GM12892 (cell line): ENCODE measurements around the gene OR9Q1. TPM values are rescaled to one million over a fixed set of nuclear protein-coding genes. Genes with fewer than 3 reads are reported as not detected.
"Not testable (repeated sequence)": the region's sequence is repeated elsewhere in the genome, so short reads cannot be mapped to it uniquely, and the experiment has no call there.

Source experiments
- DNase-seq: peaks from one replicate; pipeline ENCODE4 v3.0.0; 2011; ENCODE audit not compliant: insufficient read length
- FAIRE-seq: peaks from 2 replicates; lab custom pipeline; 2011; peaks lifted over from hg19 to GRCh38; lab: Jason Lieb, UNC
- POLR2A ChIP-seq: IDR thresholded peaks from 2 replicates; pipeline ENCODE4 v1.6.1; 2011; ENCODE audit warnings: low read depth, low read length, control low read depth
- POLR2AphosphoS5 ChIP-seq: IDR thresholded peaks from 2 replicates; pipeline ENCODE4 v1.6.1; 2011; ENCODE audit warnings: low read depth, low read length, control low read depth
- TAF1 ChIP-seq: IDR thresholded peaks from 2 replicates; pipeline ENCODE4 v1.6.1; 2011; ENCODE audit warnings: low read depth, mild to moderate bottlenecking, control low read depth, low read length, borderline replicate concordance
- polyA plus RNA-seq: library from polyadenylated mRNA; unstranded; fragments of >200 nt; gene quantifications from one replicate; pipeline ENCODE4 v1.2.1, GENCODE V29; 2012; ENCODE audit warnings: missing spikeins, inconsistent platforms; ENCODE audit not compliant: missing spikeins

OR9Q1 gene, protein sequence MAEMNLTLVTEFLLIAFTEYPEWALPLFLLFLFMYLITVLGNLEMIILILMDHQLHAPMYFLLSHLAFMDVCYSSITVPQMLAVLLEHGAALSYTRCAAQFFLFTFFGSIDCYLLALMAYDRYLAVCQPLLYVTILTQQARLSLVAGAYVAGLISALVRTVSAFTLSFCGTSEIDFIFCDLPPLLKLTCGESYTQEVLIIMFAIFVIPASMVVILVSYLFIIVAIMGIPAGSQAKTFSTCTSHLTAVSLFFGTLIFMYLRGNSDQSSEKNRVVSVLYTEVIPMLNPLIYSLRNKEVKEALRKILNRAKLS
- not detected for polyA plus RNA-seq

DNA sequence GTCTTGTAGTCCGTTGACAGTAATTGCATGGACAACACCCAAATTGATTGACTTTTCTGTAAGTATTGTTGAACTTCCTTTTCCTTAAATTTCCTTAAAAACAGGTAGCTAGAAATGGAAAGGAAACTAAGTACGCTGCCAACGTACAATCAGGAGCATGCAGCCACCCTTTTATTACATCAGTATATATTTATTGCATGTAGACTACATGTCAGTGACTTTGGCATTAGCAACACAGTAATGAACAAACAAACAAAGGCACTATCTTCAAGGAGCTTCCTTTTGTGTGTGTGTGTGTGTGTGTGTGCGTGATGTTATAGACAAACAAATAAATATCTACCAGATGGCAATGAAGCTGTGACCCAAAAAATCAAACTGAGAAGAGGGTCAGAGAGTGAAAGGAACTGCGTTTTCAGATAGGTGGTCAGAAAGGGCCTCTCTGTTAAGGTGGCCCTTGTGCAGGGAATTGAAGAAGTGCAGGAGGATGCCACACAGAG lies at the start of gene OR9Q1:
OR9Q1 (plus strand) TSS at position 447 of the 497 bp plus-strand sequence. CDS start 155,564 bp downstream, outside the sequence.
- TF ChIP-seq POLR2AphosphoS5 (no peak), POLR2A (no peak), TAF1 (no peak)
- DNase-seq (no peak), FAIRE-seq (no peak)

DNA sequence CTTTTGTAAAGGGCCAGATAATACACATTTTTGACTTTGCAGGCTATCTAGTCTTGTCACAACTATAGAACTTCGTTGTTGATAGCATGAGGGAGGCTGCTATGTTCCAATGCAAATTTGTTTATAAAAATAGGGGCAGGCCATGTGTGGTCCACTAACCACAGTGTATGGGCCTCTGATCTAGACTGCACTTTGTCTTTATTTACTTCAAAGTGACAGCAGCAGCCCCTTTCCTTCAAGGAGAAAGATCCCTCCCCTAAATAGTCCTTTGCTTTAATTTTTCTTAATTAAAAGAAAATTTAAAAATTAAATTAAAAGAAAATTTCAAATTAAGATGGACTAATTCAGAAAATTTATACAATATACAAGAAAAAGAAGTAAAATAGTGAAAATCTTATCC lies 49.5 kb upstream of the OR9Q1 start:
- FAIRE-seq (no peak), DNase-seq (no peak)
- no peak for TF ChIP-seq POLR2AphosphoS5
- TF ChIP-seq POLR2A: no peak
- TF ChIP-seq TAF1: no peak

DNA sequence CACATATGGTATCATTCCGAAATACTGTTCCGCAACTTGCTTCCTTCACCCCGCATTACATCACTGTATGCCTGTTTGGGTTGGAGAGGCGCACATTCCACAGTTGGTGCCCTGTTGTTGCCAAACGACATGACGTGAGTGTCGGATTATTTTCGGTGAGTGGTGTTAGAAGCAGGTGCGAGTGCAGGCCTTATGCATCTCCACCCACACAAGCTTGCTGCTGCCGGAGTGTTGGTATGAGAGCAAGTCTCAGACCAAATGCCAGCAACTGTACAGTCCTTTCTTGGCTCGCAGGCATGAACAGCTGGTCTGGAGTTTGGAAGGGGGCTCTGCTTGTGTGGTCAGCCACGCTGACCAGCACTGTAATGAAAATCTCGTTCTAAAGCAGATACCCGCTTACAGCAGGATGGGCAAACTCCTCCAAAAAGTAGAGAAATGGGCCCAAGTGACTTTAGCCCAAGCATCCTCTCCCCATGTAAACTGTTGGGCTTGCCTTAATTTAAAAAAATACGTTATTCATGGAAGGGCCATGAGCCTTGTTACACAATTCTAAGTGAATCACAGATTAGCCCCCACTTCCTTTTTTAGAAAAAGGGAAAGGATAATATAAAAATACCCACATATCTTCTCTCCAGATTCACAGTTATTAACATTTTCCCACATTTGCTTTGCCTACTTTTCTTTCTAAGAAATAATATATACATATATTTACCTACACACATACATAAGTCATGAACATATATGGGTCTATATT lies 48.7 kb upstream of the OR9Q1 start:
- FAIRE-seq: peak; percentile 63
- TF ChIP-seq POLR2AphosphoS5: no peak
- TF ChIP-seq TAF1: no peak
- no peak for TF ChIP-seq POLR2A
- DNase-seq: no peak

DNA sequence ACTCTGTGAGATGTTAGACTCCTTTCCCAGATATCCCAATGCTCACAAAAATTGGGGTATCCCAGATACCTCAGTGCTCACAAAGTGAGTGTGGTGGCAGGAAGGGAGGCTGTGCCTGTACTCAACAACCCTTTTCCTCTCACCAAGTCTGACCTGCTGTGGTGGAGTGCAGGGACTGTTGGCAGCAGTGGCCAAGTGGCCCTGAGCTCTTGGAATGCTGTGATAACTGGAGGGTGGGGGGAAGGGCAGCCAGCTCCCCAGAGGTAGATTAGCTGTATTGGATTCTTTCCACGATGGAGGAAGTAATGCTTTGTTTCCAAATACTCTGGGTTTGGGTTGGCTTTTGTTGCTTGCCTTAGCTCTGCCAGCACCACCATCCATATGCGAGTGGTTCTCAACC lies 46.0 kb upstream of the OR9Q1 start:
- no peak for TF ChIP-seq POLR2A
- TF ChIP-seq TAF1: no peak
- no peak for TF ChIP-seq POLR2AphosphoS5
- no peak for FAIRE-seq
- DNase-seq: no peak

DNA sequence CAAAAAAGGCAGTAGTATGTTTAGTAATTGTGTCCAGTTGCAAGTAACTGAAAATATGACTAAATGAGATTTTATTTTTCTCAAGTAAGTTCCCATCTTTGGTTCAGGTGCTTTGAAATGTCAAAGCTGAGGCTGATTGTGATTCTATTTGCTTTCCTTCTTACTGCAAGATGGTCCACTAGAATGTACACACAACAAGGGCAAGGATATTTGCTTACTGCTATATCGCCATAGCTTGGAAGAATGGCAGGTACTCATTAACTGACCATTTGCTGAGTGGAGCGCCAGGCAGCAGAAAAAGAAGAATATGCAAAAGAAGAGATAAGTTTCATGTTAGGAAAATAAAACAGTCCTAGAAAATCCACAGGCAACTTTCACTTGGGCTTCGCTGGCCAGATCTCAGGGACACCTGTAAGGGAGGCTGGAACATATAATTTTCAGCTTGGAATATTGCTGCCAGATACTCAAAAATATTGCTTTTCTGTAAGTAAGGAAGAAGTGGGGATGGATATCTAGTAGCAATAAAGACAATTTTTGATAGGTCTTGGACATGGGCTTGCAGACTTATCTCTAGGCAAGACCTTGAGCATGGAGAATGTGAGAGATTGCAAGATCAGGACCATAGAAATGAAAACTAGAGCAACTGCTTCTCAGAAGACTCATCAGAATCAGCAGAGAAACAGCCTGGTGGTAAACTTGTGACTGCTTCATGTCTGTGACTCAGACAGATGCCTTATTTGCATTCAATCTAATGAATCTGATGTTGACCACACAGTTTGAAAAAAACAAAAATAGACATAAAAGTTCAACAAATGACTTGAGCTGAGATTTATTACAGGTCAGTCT lies 44.8 kb upstream of the OR9Q1 start:
- FAIRE-seq (no peak), DNase-seq (no peak)
- TF ChIP-seq TAF1 (no peak), POLR2A (no peak), POLR2AphosphoS5 (no peak)

DNA sequence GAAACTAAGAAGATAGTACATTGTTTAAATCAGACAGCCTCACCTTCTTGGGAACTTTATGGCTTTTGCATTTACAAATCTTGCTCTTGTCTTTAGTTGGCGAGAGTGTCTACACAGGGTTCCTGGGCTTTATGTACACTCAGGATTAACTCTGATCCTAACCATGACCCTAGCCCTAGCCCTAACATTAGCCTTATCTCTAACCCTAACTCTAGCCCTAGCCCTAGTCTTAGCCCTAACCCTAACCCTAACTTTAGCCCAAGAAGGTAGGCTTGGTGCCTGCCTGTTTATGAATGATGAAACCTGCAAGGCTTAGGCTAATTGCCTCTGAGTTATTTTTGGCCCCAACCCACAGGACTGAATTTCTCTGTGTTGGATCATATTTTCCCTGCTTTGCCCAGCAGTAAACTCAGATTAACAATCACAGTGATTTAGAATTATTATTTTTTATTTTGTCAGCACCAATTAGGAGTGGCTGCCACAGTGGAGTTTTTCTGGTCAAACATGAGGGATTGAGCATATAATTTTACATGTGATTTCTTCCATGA lies 44.1 kb upstream of the OR9Q1 start:
- TF ChIP-seq POLR2AphosphoS5: no peak
- no peak for TF ChIP-seq TAF1
- no peak for TF ChIP-seq POLR2A
- no peak for DNase-seq
- FAIRE-seq: no peak

DNA sequence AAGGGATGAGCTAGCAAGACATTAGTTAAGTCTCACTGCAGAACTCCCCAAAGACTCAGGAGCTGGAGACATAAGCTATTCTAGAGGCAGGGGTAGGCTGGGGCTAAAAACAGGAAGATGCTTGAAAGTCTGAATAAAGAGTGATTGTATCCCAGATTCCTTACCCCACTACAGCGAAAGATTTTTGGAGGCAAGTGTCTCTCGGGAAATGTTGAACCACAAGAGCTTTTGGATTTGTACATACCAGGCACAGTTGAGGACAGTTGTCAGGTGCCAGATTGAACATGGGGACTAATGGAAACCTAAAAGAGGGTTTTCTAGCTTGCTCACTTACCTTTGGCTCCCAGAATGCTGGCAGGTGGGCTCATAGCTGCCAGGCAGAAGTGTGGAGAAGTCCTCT lies 43.5 kb upstream of the OR9Q1 start:
- TF ChIP-seq POLR2A: no peak
- no peak for TF ChIP-seq TAF1
- no peak for TF ChIP-seq POLR2AphosphoS5
- no peak for FAIRE-seq
- DNase-seq: no peak

DNA sequence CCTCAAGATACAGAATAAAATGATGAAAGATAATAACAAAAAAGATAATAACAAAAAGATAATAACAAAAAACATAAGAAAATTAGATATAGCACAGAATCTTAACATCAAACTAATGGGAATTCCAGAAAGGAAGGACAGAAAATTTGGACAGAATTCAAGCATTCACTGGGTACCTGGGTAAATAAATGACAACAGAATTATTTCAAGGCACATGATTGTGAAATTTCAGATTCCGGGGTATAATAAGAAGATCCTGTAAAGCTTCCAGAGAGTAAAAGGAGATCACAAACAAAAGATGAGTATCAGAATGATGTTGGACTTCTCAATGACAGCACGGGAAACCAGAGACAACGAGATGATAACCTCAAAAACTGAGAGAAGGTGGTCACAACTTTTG lies 42.1 kb upstream of the OR9Q1 start:
- DNase-seq (no peak), FAIRE-seq (no peak)
- TF ChIP-seq TAF1 (no peak), POLR2A (no peak), POLR2AphosphoS5 (no peak)

DNA sequence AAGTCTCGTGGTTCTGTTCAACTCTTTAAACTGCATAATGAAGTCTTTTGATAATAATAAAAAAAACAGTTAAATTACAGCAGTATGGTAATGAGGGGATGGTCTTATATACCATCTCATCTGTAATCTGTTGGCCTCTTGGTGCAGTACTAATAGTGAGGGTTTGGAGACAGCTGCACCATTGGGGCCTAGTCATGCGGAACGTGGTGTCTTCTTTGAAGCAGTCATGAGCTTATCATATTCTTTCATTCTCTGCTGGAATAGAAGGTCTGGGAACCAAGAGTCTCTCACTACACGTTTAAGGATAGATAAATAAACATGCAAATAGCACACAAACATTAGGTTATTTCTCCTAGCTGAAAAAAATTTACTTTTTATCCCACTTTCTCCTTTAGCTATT lies 40.9 kb upstream of the OR9Q1 start:
- no peak for FAIRE-seq
- DNase-seq: no peak

DNA sequence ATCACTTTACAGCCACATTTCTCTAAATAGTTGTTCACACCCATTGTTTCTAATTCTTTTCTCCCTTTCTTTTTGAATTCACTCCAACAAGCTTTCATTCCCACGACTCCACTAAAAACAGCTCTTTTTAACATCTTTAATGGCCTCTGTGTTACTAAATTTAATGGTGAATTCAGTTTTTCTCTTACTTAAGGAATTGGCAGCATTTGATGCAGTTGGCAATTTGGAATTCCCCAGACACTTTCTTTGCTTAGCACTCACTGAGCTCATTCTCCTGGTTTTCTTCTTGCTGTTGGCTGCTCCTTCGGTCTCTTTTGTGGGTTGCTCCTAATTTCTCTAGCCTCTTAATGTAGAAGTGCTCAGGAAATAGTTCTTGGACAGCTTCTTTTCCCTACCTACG lies 40.5 kb upstream of the OR9Q1 start:
- no peak for FAIRE-seq
- TF ChIP-seq POLR2A (no peak), POLR2AphosphoS5 (no peak), TAF1 (no peak)
- DNase-seq: no peak

More for the DNA sequence above, 40.9 kb upstream of the OR9Q1 start:
- TF ChIP-seq TAF1: no peak
- TF ChIP-seq POLR2AphosphoS5: no peak
- TF ChIP-seq POLR2A: no peak

DNA sequence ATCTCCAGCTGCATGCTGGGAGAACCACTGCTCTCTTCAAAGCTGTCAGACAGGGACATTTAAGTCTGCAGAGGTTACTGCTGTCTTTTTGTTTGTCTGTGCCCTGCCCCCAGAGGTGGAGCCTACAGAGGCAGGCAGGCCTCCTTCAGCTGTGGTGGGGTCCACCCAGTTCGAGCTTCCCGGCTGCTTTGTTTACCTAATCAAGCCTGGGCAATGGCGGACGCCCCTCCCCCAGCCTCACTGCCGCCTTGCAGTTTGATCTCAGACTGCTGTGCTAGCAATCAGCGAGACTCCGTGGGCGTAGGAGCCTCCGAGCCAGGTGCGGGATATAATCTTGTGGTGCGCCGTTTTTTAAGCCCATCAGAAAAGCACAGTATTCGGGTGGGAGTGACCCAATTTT lies 24.2 kb upstream of the OR9Q1 start:
- DNase-seq, FAIRE-seq: not testable (repeated sequence)

DNA sequence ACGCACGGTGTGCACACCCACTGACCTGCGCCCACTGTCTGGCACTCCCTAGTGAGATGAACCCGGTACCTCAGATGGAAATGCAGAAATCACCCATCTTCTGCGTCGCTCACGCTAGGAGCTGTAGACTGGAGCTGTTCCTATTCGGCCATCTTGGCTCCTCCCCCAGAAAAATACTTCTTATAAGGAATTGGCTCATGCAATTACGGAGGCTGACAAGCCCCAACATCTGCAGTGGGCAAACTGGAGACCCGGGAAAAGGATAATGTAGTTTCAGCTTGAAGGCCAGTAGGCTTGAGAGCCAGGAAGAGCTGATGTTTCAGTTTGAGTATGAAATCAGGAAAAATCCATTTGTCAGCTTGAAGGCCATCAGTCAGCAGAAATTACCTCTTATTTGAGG lies 23.7 kb upstream of the OR9Q1 start:
- not testable (repeated sequence) for FAIRE-seq

More for the DNA sequence above, 23.7 kb upstream of the OR9Q1 start:
- DNase-seq: not testable (repeated sequence)
